Mammary epithelial cell (primary cell): ENCODE results near the gene ZFAND3.

Experiments
- CTCF ChIP-seq, 2 donors: IDR thresholded peaks in 1 of 2; conservative IDR thresholded peaks in 1 of 2; 2 replicates each; pipeline ENCODE4 v1.5.1; 2011 to 2012; ENCODE audit warnings: inconsistent platforms in 2 of 2, low read length in 2 of 2, mild to moderate bottlenecking in 2 of 2, control low read depth in 1 of 2, low read depth in 1 of 2; ENCODE audit not compliant: insufficient read depth in 1 of 2; ENCODE audit errors: extremely low read depth in 1 of 2
- EZH2 ChIP-seq: IDR thresholded peaks from 2 replicates; pipeline ENCODE4 v1.6.1; 2012; ENCODE audit warnings: low read length, inconsistent platforms, borderline replicate concordance

- TF ChIP-seq CTCF (conservative IDR thresholded peaks at IDR 0.05 in 1 of 2, IDR thresholded peaks at IDR 0.05 in 1 of 2; ENCODE audit: extremely low read depth in 1 of 2, insufficient read depth in 1 of 2, low read depth in 1 of 2, low read length in 2 of 2) (no peak), EZH2 (no peak)
These were observed 344.6 kb downstream of the ZFAND3 start for GRCh38 chr6:38164131-38164481.
